CD4-positive, alpha-beta T cell (primary cell): Measurements from ENCODE around the gene KIF15. TPM values are rescaled to one million over a fixed set of nuclear protein-coding genes. Genes with fewer than 3 reads are reported as not detected.

Source experiments
- ATAC-seq: fragments of 200-7000 bp; cut with Tn5 transposase; one replicate; pipeline ENCODE4 v1.10.0; 2022; ENCODE audit warnings: mild to moderate bottlenecking; ENCODE audit not compliant: poor library complexity
- CTCF ChIA-PET: fragments of 350-600 bp; sonication (Branson Sonifier 250); formaldehyde crosslinking; loops from one replicate; lab custom pipeline; 2021; ENCODE audit warnings: antibody characterized with exemption, inconsistent platforms; lab: Charles Lee
- POLR2A ChIA-PET: fragments of 350-600 bp; sonication (Branson Sonifier 250); formaldehyde crosslinking; loops from one replicate; lab custom pipeline; 2021; ENCODE audit warnings: antibody characterized with exemption, inconsistent platforms; lab: Charles Lee
- DNase-seq, 14 experiments: peaks; one replicate each; pipeline ENCODE4 v3.0.0-alpha.2; 2013 to 2020; ENCODE audit warnings: mixed read lengths in 2 of 14
- H3K27ac ChIP-seq, 2 donors: one replicate each; pipeline versions ENCODE4 v1.5.1 to v1.7.0; 2013; ENCODE audit warnings: low read length in 2 of 2, low read depth in 1 of 2, mild to moderate bottlenecking in 1 of 2
- H3K27me3 ChIP-seq, 2 experiments: 1 replicate in 1 of 2; 2 replicates in 1 of 2; pipeline versions ENCODE4 v1.6.1 to v1.7.0; 2013; ENCODE audit warnings: low read length in 2 of 2, control low read depth in 1 of 2, mild to moderate bottlenecking in 1 of 2, moderate library complexity in 1 of 2; ENCODE audit not compliant: insufficient read depth in 2 of 2, control insufficient read depth in 1 of 2
- H3K36me3 ChIP-seq: one replicate; pipeline ENCODE4 v1.6.1; 2013; ENCODE audit warnings: low read length, control low read depth; ENCODE audit not compliant: insufficient read depth
- H3K4me1 ChIP-seq: one replicate; pipeline ENCODE4 v1.6.1; 2013; ENCODE audit warnings: low read length, control low read depth; ENCODE audit not compliant: insufficient read depth
- H3K4me3 ChIP-seq: one replicate; pipeline ENCODE4 v1.5.1; 2013; ENCODE audit warnings: mild to moderate bottlenecking, low read length, moderate library complexity
- H3K9me3 ChIP-seq, 2 experiments: 1 replicate in 1 of 2; 2 replicates in 1 of 2; pipeline versions ENCODE4 v1.6.1 to v1.7.0; 2013; ENCODE audit warnings: low read length in 2 of 2, mild to moderate bottlenecking in 2 of 2, control low read depth in 1 of 2, moderate library complexity in 1 of 2; ENCODE audit not compliant: control insufficient read depth in 1 of 2, insufficient read depth in 1 of 2
- H3K27ac Mint-ChIP-seq: one replicate; pipeline ENCODE4 v1.8.0; 2020; ENCODE audit warnings: mixed read lengths
- H3K27me3 Mint-ChIP-seq: one replicate; pipeline ENCODE4 v1.8.0; 2021; ENCODE audit warnings: mixed read lengths
- H3K36me3 Mint-ChIP-seq: one replicate; pipeline ENCODE4 v1.8.0; 2021; ENCODE audit warnings: low read depth, mixed read lengths
- H3K4me1 Mint-ChIP-seq: one replicate; pipeline ENCODE4 v1.8.0; 2021; ENCODE audit warnings: low read depth, mixed read lengths
- H3K4me3 Mint-ChIP-seq: one replicate; pipeline ENCODE4 v1.8.0; 2020; ENCODE audit warnings: mild to moderate bottlenecking, mixed read lengths
- H3K9me3 Mint-ChIP-seq: one replicate; pipeline ENCODE4 v1.8.0; 2020; ENCODE audit warnings: mixed read lengths
- intact Hi-C, 2 experiments: fragments of 100-400 bp; cut with DNase I in 1 of 2; cut with micrococcal nuclease in 1 of 2; formaldehyde crosslinking; loops; one replicate each; pipeline versions ENCODE4 v1.15.1 to v1.9.0; 2023 to 2025; cut with DNase I, micrococcal nuclease
- total RNA-seq, 174 experiments: library from RNA in 2 of 174; stranded (reverse) in 2 of 174; gene quantifications; one replicate each; pipeline ENCODE4 v1.2.3 and lab custom pipeline; 2021 to 2026
- TF ChIP-seq, protein P1 (sequence below): fragments of 200-600 bp; IDR thresholded peaks from one replicate; pipeline ENCODE4 v1.8.0; 2022; ENCODE audit warnings: antibody characterized with exemption, mild to moderate bottlenecking

KIF15 gene
- total RNA-seq, 2 experiments from 2014 or later = 0.08 to 0.11 TPM

- TF ChIP-seq, protein P1, sequence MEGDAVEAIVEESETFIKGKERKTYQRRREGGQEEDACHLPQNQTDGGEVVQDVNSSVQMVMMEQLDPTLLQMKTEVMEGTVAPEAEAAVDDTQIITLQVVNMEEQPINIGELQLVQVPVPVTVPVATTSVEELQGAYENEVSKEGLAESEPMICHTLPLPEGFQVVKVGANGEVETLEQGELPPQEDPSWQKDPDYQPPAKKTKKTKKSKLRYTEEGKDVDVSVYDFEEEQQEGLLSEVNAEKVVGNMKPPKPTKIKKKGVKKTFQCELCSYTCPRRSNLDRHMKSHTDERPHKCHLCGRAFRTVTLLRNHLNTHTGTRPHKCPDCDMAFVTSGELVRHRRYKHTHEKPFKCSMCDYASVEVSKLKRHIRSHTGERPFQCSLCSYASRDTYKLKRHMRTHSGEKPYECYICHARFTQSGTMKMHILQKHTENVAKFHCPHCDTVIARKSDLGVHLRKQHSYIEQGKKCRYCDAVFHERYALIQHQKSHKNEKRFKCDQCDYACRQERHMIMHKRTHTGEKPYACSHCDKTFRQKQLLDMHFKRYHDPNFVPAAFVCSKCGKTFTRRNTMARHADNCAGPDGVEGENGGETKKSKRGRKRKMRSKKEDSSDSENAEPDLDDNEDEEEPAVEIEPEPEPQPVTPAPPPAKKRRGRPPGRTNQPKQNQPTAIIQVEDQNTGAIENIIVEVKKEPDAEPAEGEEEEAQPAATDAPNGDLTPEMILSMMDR = no peak
- Histone ChIP-seq H3K4me3 (no peak overlapping the region), H3K9me3 (peaks cover 0 to 5% of the 10 kb centered on the region in 2 experiments), H3K27me3 (peaks cover 5 to 8% of the 10 kb centered on the region in 2 experiments), H3K4me1 (no peaks in the 10 kb centered on the region), H3K27ac (no peak overlapping the region), H3K36me3 (no peaks in the 10 kb centered on the region)
- DNase-seq = no peak
- H3K4me3 Mint-ChIP-seq = no peak overlapping the region
- POLR2A ChIA-PET = no interaction called here
- intact Hi-C loops = no loop called here
- no peak for ATAC-seq
- no peaks in the 10 kb centered on the region for H3K9me3 Mint-ChIP-seq
- no peaks in the 10 kb centered on the region for H3K36me3 Mint-ChIP-seq
- H3K27ac Mint-ChIP-seq = no peak overlapping the region
- peaks cover 27% of the 10 kb centered on the region for H3K27me3 Mint-ChIP-seq
- CTCF ChIA-PET = no interaction called here
- no peaks in the 10 kb centered on the region for H3K4me1 Mint-ChIP-seq
Observed at GRCh38 chr3:44885618-44886017, 124.0 kb downstream of the KIF15 start.

DNA sequence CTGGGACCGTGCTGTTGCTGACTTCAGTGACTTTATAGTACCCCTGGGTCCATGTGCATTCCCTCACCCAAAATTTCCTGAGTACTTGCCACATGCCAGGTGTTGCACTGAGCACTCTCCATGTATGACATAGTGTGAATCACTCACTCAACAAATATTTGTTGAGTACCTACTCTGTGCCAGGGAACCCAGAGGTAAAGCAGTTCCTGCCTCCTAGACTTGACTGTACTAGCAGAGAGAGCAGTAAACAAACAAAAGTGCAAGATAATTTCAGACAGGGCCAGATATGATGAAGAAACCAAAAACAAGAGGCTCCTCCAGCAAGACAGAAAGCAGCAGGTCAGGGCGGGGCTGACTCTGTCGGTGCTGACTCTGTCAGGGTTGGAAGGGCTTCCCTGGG, 125.0 kb downstream of the KIF15 start:
- intact Hi-C loops = no loop called here
- no peaks in the 10 kb centered on the region for H3K36me3 Mint-ChIP-seq
- H3K4me1 Mint-ChIP-seq = no peaks in the 10 kb centered on the region
- POLR2A ChIA-PET = no interaction called here
- H3K9me3 Mint-ChIP-seq = no peaks in the 10 kb centered on the region
- peaks cover 27% of the 10 kb centered on the region for H3K27me3 Mint-ChIP-seq
- Histone ChIP-seq H3K4me3 (no peak overlapping the region), H3K27me3 (peaks cover 5 to 8% of the 10 kb centered on the region in 2 experiments), H3K36me3 (no peaks in the 10 kb centered on the region), H3K4me1 (no peaks in the 10 kb centered on the region), H3K27ac (no peak overlapping the region), H3K9me3 (peaks cover 0 to 5% of the 10 kb centered on the region in 2 experiments)
- TF ChIP-seq, protein P1 = no peak
- no peak for ATAC-seq
- CTCF ChIA-PET = no interaction called here
- DNase-seq = no peak
- H3K27ac Mint-ChIP-seq = no peak overlapping the region
- no peak overlapping the region for H3K4me3 Mint-ChIP-seq

- H3K4me3 Mint-ChIP-seq = no peak overlapping the region
- no peaks in the 10 kb centered on the region for H3K36me3 Mint-ChIP-seq
- CTCF ChIA-PET = no interaction called here
- H3K27me3 ChIP-seq = peaks cover 5 to 8% of the 10 kb centered on the region in 2 experiments
- POLR2A ChIA-PET = no interaction called here
- intact Hi-C loops = no loop called here
- H3K9me3 Mint-ChIP-seq = no peaks in the 10 kb centered on the region
- no peak overlapping the region for H3K4me3 ChIP-seq
- ATAC-seq = no peak
- H3K27ac ChIP-seq = no peak overlapping the region
- H3K36me3 ChIP-seq = no peaks in the 10 kb centered on the region
- no peak for DNase-seq
- H3K27ac Mint-ChIP-seq = no peak overlapping the region
- H3K4me1 ChIP-seq = no peaks in the 10 kb centered on the region
- TF ChIP-seq, protein P1 = no peak
- no peaks in the 10 kb centered on the region for H3K4me1 Mint-ChIP-seq
- peaks cover 27% of the 10 kb centered on the region for H3K27me3 Mint-ChIP-seq
- peaks cover 0 to 5% of the 10 kb centered on the region in 2 experiments for H3K9me3 ChIP-seq
Observed at GRCh38 chr3:44887101-44887500, 125.5 kb downstream of the KIF15 start.
